Nephron progenitor cell (in vitro differentiated cells): ENCODE results near the gene HYKK.

Experiments used
- DNase-seq: peaks from one replicate; pipeline ENCODE4 v3.0.0; 2021
- H3K27ac Mint-ChIP-seq: 2 replicates; pipeline ENCODE4 v1.8.0; 2021; ENCODE audit warnings: mild to moderate bottlenecking, moderate library complexity, mixed read lengths
- H3K27me3 Mint-ChIP-seq: 2 replicates; pipeline ENCODE4 v1.8.0; 2021; ENCODE audit warnings: mild to moderate bottlenecking, low read depth, mixed read lengths; ENCODE audit not compliant: poor library complexity
- H3K36me3 Mint-ChIP-seq: 2 replicates; pipeline ENCODE4 v1.8.0; 2021; ENCODE audit warnings: low read depth, mixed read lengths
- H3K4me1 Mint-ChIP-seq: 2 replicates; pipeline ENCODE4 v1.8.0; 2021; ENCODE audit warnings: mixed read lengths
- H3K4me3 Mint-ChIP-seq: 2 replicates; pipeline ENCODE4 v1.8.0; 2021; ENCODE audit warnings: mild to moderate bottlenecking, moderate library complexity, mixed read lengths
- H3K9me3 Mint-ChIP-seq: 2 replicates; pipeline ENCODE4 v1.8.0; 2021; ENCODE audit warnings: mild to moderate bottlenecking, moderate library complexity, mixed read lengths
- CTCF ChIP-seq: fragments of 200-600 bp; sonication (generic); IDR thresholded peaks from 2 replicates; pipeline ENCODE4 v1.5.0; 2021; ENCODE audit warnings: antibody characterized with exemption

HYKK gene

GRCh38 chr15:78479650-78480049, 27.7 kb upstream of the HYKK start:
- Mint-ChIP-seq H3K36me3 (peaks cover 55% of the 10 kb centered on the region), H3K9me3 (no peaks in the 10 kb centered on the region), H3K4me1 (no peaks in the 10 kb centered on the region), H3K27ac (no peak overlapping the region), H3K27me3 (no peaks in the 10 kb centered on the region), H3K4me3 (no peak overlapping the region)
- TF ChIP-seq CTCF: no peak
- no peak for DNase-seq

- no peaks in the 10 kb centered on the region for H3K27me3 Mint-ChIP-seq
- H3K36me3 Mint-ChIP-seq: peaks cover 54% of the 10 kb centered on the region
- H3K27ac Mint-ChIP-seq: peak overlapping the region; percentile 82
- DNase-seq: no peak
- H3K4me1 Mint-ChIP-seq: no peaks in the 10 kb centered on the region
- no peak overlapping the region for H3K4me3 Mint-ChIP-seq
- no peaks in the 10 kb centered on the region for H3K9me3 Mint-ChIP-seq
- no peak for TF ChIP-seq CTCF
Measured at GRCh38 chr15:78481917-78482316, 25.5 kb upstream of the HYKK start.

- H3K4me3 Mint-ChIP-seq: no peak overlapping the region
- no peaks in the 10 kb centered on the region for H3K27me3 Mint-ChIP-seq
- no peaks in the 10 kb centered on the region for H3K4me1 Mint-ChIP-seq
- H3K36me3 Mint-ChIP-seq: peaks cover 80% of the 10 kb centered on the region
- no peaks in the 10 kb centered on the region for H3K9me3 Mint-ChIP-seq
- no peak for TF ChIP-seq CTCF
- DNase-seq: no peak
- H3K27ac Mint-ChIP-seq: no peak overlapping the region
Measured at GRCh38 chr15:78492872-78493271, 14.5 kb upstream of the HYKK start.

- H3K4me1 Mint-ChIP-seq: no peaks in the 10 kb centered on the region
- peaks cover 23% of the 10 kb centered on the region for H3K9me3 Mint-ChIP-seq
- no peak overlapping the region for H3K4me3 Mint-ChIP-seq
- H3K36me3 Mint-ChIP-seq: peaks cover 52% of the 10 kb centered on the region
- no peak for TF ChIP-seq CTCF
- H3K27ac Mint-ChIP-seq: peak overlapping the region; percentile 56
- no peak for DNase-seq
- peaks cover 2% of the 10 kb centered on the region for H3K27me3 Mint-ChIP-seq
Measured at GRCh38 chr15:78501857-78502256, 5.5 kb upstream of the HYKK start.

- Mint-ChIP-seq H3K27ac (no peak overlapping the region), H3K9me3 (peaks cover 23% of the 10 kb centered on the region), H3K4me3 (no peak overlapping the region), H3K36me3 (peaks cover 46% of the 10 kb centered on the region), H3K4me1 (no peaks in the 10 kb centered on the region), H3K27me3 (peaks cover 3% of the 10 kb centered on the region)
- DNase-seq: no peak
- TF ChIP-seq CTCF: no peak
Measured at GRCh38 chr15:78502641-78503040, 4.7 kb upstream of the HYKK start.

- H3K36me3 Mint-ChIP-seq: no peaks in the 10 kb centered on the region
- H3K27me3 Mint-ChIP-seq: peaks cover 45% of the 10 kb centered on the region
- peaks cover 7% of the 10 kb centered on the region for H3K9me3 Mint-ChIP-seq
- no peak for TF ChIP-seq CTCF
- no peak overlapping the region for H3K27ac Mint-ChIP-seq
- H3K4me1 Mint-ChIP-seq: peaks cover 7% of the 10 kb centered on the region
- peak overlapping the region; percentile 90 for H3K4me3 Mint-ChIP-seq
- DNase-seq: no peak
Measured at GRCh38 chr15:78507831-78508160, 419 bp downstream of the HYKK start.
